Lung (tissue), 12 donors: ENCODE results near the gene NUDT22. TPM values are rescaled to one million over a fixed set of nuclear protein-coding genes. Genes with fewer than 3 reads are reported as not detected.

ENCODE experiments used
- ATAC-seq: fragments of 200-7000 bp; cut with Tn5 transposase; one replicate; pipeline ENCODE4 v1.9.1; 2020; ENCODE audit warnings: moderate number of reproducible peaks; ENCODE audit not compliant: insufficient read depth, low FRiP score
- DNase-seq, 3 donors: peaks; one replicate each; pipeline ENCODE4 v3.0.0-alpha.2; 2013 to 2017
- H3K27ac ChIP-seq, 2 donors: one replicate each; pipeline ENCODE4 v1.5.1; 2013; ENCODE audit warnings: mild to moderate bottlenecking in 2 of 2, moderate library complexity in 2 of 2, control low read depth in 1 of 2, inconsistent platforms in 1 of 2, low read depth in 1 of 2, low read length in 1 of 2
- H3K27me3 ChIP-seq, 3 donors: one replicate each; pipeline ENCODE4 v1.5.1; 2013; ENCODE audit warnings: low read length in 2 of 3; ENCODE audit not compliant: control insufficient read depth in 3 of 3, insufficient read depth in 3 of 3
- H3K36me3 ChIP-seq, 4 donors: one replicate each; pipeline ENCODE4 v1.5.1; 2013; ENCODE audit warnings: low read length in 4 of 4, mild to moderate bottlenecking in 1 of 4, moderate library complexity in 1 of 4; ENCODE audit not compliant: control insufficient read depth in 4 of 4, insufficient read depth in 4 of 4
- H3K4me1 ChIP-seq, 5 donors: one replicate each; pipeline ENCODE4 v1.5.1; 2013; ENCODE audit warnings: low read length in 5 of 5, mild to moderate bottlenecking in 2 of 5, moderate library complexity in 1 of 5; ENCODE audit not compliant: control insufficient read depth in 5 of 5, insufficient read depth in 5 of 5
- H3K4me3 ChIP-seq: one replicate; pipeline ENCODE4 v1.5.1; 2013; ENCODE audit warnings: mild to moderate bottlenecking, control low read depth, moderate library complexity
- H3K9ac ChIP-seq, 2 donors: one replicate each; pipeline ENCODE4 v1.5.1; 2013; ENCODE audit warnings: low read length in 2 of 2, control low read depth in 1 of 2; ENCODE audit not compliant: insufficient read depth in 1 of 2
- H3K9me3 ChIP-seq, 4 donors: one replicate each; pipeline ENCODE4 v1.5.1; 2013; ENCODE audit warnings: low read length in 3 of 4, mild to moderate bottlenecking in 1 of 4, moderate library complexity in 1 of 4; ENCODE audit not compliant: control insufficient read depth in 4 of 4, insufficient read depth in 3 of 4
- CTCF ChIP-seq: IDR thresholded peaks from 2 replicates; pipeline ENCODE4 v1.5.1; 2012; ENCODE audit warnings: mild to moderate bottlenecking; ENCODE audit errors: control extremely low read depth, extremely low read depth
- WGBS, 2 donors: extraction: QIAGEN DNeasy Blood & Tissue Kit; methylation state at CpG; one replicate each; pipeline ENCODE4 v1.1.7; 2013; 5-methylcytosine and 5-hydroxymethylcytosine counted together
- polyA plus RNA-seq, 2 donors: library from polyadenylated mRNA; stranded (reverse); fragments of 200-250 nt; gene quantifications; one replicate each; pipeline ENCODE4 v1.2.1, GENCODE V29; 2013
- total RNA-seq, 2 donors: library from RNA; depleted of rRNA in 1 of 2; stranded (reverse); fragments of >200 nt in 1 of 2; gene quantifications; one replicate each; pipeline ENCODE4 v1.2.1, GENCODE V29; 2014 to 2021
- donor health status: control.
- donor health status: control.
- donor health status: Bipolar disorder and iron deficiency.
- donor health status: healthy.
- donor health status: DM: yes; HTN: yes; CAD: no.

The NUDT22 gene
- total and polyA plus RNA-seq, 4 donors = 23.7 to 90.2 (median 64.9) TPM

- ATAC-seq (no peak), DNase-seq (no peak)
- 49 to 76% methylated on average over 5 of the region's 5 CpGs for WGBS, 2 donors
- no peak overlapping the region for H3K4me3 ChIP-seq
- H3K27ac ChIP-seq = no peak overlapping the region
- H3K27me3 ChIP-seq = no peaks in the 10 kb centered on the region
- peaks cover 0 to 18% (median 9%) of the 10 kb centered on the region in 5 donors for H3K4me1 ChIP-seq
- no peak for TF ChIP-seq CTCF
- H3K36me3 ChIP-seq = peaks cover 0 to 29% (median 6%) of the 10 kb centered on the region in 4 donors
- no peak overlapping the region for H3K9ac ChIP-seq
- H3K9me3 ChIP-seq = no peaks in the 10 kb centered on the region
These were observed 27.4 kb downstream of the NUDT22 start for GRCh38 chr11:64253481-64253880.

- TF ChIP-seq CTCF = no peak
- Histone ChIP-seq H3K4me1 (peaks cover 0 to 18% (median 9%) of the 10 kb centered on the region in 5 donors), H3K36me3 (peaks cover 0 to 38% (median 10%) of the 10 kb centered on the region in 4 donors), H3K9ac (no peak overlapping the region), H3K4me3 (no peak overlapping the region), H3K27ac (no peak overlapping the region), H3K9me3 (no peaks in the 10 kb centered on the region), H3K27me3 (no peaks in the 10 kb centered on the region)
- DNase-seq = no peak
- ATAC-seq = no peak
- 88 to 91% methylated on average over 7 of the region's 7 CpGs for WGBS, 2 donors
These were observed 28.3 kb downstream of the NUDT22 start for GRCh38 chr11:64254326-64254725.

GRCh38 chr11:64255135-64256128 is 29.4 kb downstream of the NUDT22 start:
- no peaks in the 10 kb centered on the region for H3K9me3 ChIP-seq
- H3K36me3 ChIP-seq = peaks cover 0 to 48% (median 15%) of the 10 kb centered on the region in 4 donors
- no peak for ATAC-seq
- H3K27me3 ChIP-seq = no peaks in the 10 kb centered on the region
- DNase-seq = no peak
- H3K9ac ChIP-seq = no peak overlapping the region
- peaks cover 0 to 18% (median 9%) of the 10 kb centered on the region in 5 donors for H3K4me1 ChIP-seq
- H3K27ac ChIP-seq = no peak overlapping the region
- no peak for TF ChIP-seq CTCF
- WGBS, 2 donors = 92 to 96% methylated on average over 35 of the region's 35 CpGs
- no peak overlapping the region for H3K4me3 ChIP-seq
